Measurements from ENCODE around the gene TMEM259.

The TMEM259 gene

GRCh38 chr19:1062387-1063029 is 41.6 kb upstream of the TMEM259 start:
- DNase-seq, result no peak
- peaks cover 24% of the 10 kb centered on the region for H3K4me1 Mint-ChIP-seq
- H3K4me3 Mint-ChIP-seq, result no peak overlapping the region
- H3K36me3 Mint-ChIP-seq (ENCODE audit: low read depth), result peaks cover under 1% of the 10 kb centered on the region
- no peak for ATAC-seq
- H3K27me3 Mint-ChIP-seq, result no peaks in the 10 kb centered on the region
- no peak overlapping the region for H3K27ac Mint-ChIP-seq
- peaks cover under 1% of the 10 kb centered on the region for H3K9me3 Mint-ChIP-seq

- Mint-ChIP-seq H3K4me3 (no peak overlapping the region), H3K4me1 (peaks cover 27% of the 10 kb centered on the region)
- DNase-seq, result no peak
Measured at GRCh38 chr19:1061987-1062386, 41.1 kb upstream of the TMEM259 start.

GRCh38 chr19:1060689-1061088 is 39.8 kb upstream of the TMEM259 start:
- H3K4me3 Mint-ChIP-seq, result no peak overlapping the region
- H3K9me3 Mint-ChIP-seq, result peaks cover 4% of the 10 kb centered on the region
- DNase-seq (no peak), ATAC-seq (no peak)
- no peak overlapping the region for H3K27ac Mint-ChIP-seq
- peaks cover 15% of the 10 kb centered on the region for H3K36me3 Mint-ChIP-seq (ENCODE audit: low read depth)
- no peaks in the 10 kb centered on the region for H3K27me3 Mint-ChIP-seq
- H3K4me1 Mint-ChIP-seq, result peaks cover 20% of the 10 kb centered on the region

More at GRCh38 chr19:1061987-1062386, 41.1 kb upstream of the TMEM259 start:
- no peak for ATAC-seq
- Mint-ChIP-seq H3K36me3 (ENCODE audit: low read depth) (peaks cover 5% of the 10 kb centered on the region), H3K27ac (no peak overlapping the region), H3K27me3 (no peaks in the 10 kb centered on the region), H3K9me3 (peaks cover 4% of the 10 kb centered on the region)

- DNase-seq (no peak), ATAC-seq (no peak)
- peaks cover 4% of the 10 kb centered on the region for H3K9me3 Mint-ChIP-seq
- peaks cover 15% of the 10 kb centered on the region for H3K36me3 Mint-ChIP-seq (ENCODE audit: low read depth)
- H3K27me3 Mint-ChIP-seq, result no peaks in the 10 kb centered on the region
- no peak overlapping the region for H3K4me3 Mint-ChIP-seq
- H3K27ac Mint-ChIP-seq, result no peak overlapping the region
- peaks cover 11% of the 10 kb centered on the region for H3K4me1 Mint-ChIP-seq
Measured at GRCh38 chr19:1058112-1058511, 37.2 kb upstream of the TMEM259 start.

GRCh38 chr19:1057176-1057855 is 36.4 kb upstream of the TMEM259 start:
- no peak overlapping the region for H3K4me3 Mint-ChIP-seq
- DNase-seq (no peak), ATAC-seq (peak; percentile 62)
- H3K27me3 Mint-ChIP-seq, result no peaks in the 10 kb centered on the region
- no peak overlapping the region for H3K27ac Mint-ChIP-seq
- H3K4me1 Mint-ChIP-seq, result peaks cover 11% of the 10 kb centered on the region
- H3K36me3 Mint-ChIP-seq (ENCODE audit: low read depth), result peaks cover 15% of the 10 kb centered on the region
- peaks cover 4% of the 10 kb centered on the region for H3K9me3 Mint-ChIP-seq

- Mint-ChIP-seq H3K9me3 (peaks cover 4% of the 10 kb centered on the region), H3K4me3 (no peak overlapping the region), H3K27me3 (no peaks in the 10 kb centered on the region), H3K36me3 (ENCODE audit: low read depth) (peaks cover 15% of the 10 kb centered on the region), H3K4me1 (peaks cover 14% of the 10 kb centered on the region), H3K27ac (no peak overlapping the region)
- ATAC-seq (no peak), DNase-seq (no peak)
Measured at GRCh38 chr19:1055886-1056620, 35.1 kb upstream of the TMEM259 start.

GRCh38 chr19:1055028-1055425 is 34.1 kb upstream of the TMEM259 start:
- ATAC-seq, result no peak
- no peak for DNase-seq
- Mint-ChIP-seq H3K9me3 (peaks cover 4% of the 10 kb centered on the region), H3K4me3 (no peak overlapping the region), H3K27me3 (no peaks in the 10 kb centered on the region), H3K27ac (no peak overlapping the region), H3K4me1 (peaks cover 14% of the 10 kb centered on the region), H3K36me3 (ENCODE audit: low read depth) (peaks cover 15% of the 10 kb centered on the region)

GRCh38 chr19:1054102-1055027 is 33.4 kb upstream of the TMEM259 start:
- peaks cover 4% of the 10 kb centered on the region for H3K9me3 Mint-ChIP-seq
- ATAC-seq (no peak), DNase-seq (no peak)
- no peak overlapping the region for H3K27ac Mint-ChIP-seq
- H3K4me1 Mint-ChIP-seq, result peaks cover 14% of the 10 kb centered on the region
- no peak overlapping the region for H3K4me3 Mint-ChIP-seq
- no peaks in the 10 kb centered on the region for H3K27me3 Mint-ChIP-seq
- H3K36me3 Mint-ChIP-seq (ENCODE audit: low read depth), result peaks cover 15% of the 10 kb centered on the region

- peaks cover 15% of the 10 kb centered on the region for H3K36me3 Mint-ChIP-seq (ENCODE audit: low read depth)
- no peak for ATAC-seq
- no peak for DNase-seq
- H3K9me3 Mint-ChIP-seq, result peaks cover 4% of the 10 kb centered on the region
- no peaks in the 10 kb centered on the region for H3K27me3 Mint-ChIP-seq
- H3K27ac Mint-ChIP-seq, result no peak overlapping the region
- no peak overlapping the region for H3K4me3 Mint-ChIP-seq
- H3K4me1 Mint-ChIP-seq, result peaks cover 14% of the 10 kb centered on the region
Measured at GRCh38 chr19:1053176-1054101, 32.5 kb upstream of the TMEM259 start.

GRCh38 chr19:1052349-1052975 is 31.5 kb upstream of the TMEM259 start:
- no peaks in the 10 kb centered on the region for H3K27me3 Mint-ChIP-seq
- H3K27ac Mint-ChIP-seq, result no peak overlapping the region
- DNase-seq (no peak), ATAC-seq (no peak)
- peaks cover 3% of the 10 kb centered on the region for H3K9me3 Mint-ChIP-seq
- peaks cover 6% of the 10 kb centered on the region for H3K4me1 Mint-ChIP-seq
- H3K4me3 Mint-ChIP-seq, result no peak overlapping the region
- H3K36me3 Mint-ChIP-seq (ENCODE audit: low read depth), result peaks cover 14% of the 10 kb centered on the region

- H3K27ac Mint-ChIP-seq, result no peak overlapping the region
Measured at GRCh38 chr19:1051791-1052190, 30.9 kb upstream of the TMEM259 start.

GRCh38 chr19:1050989-1051788 is 30.3 kb upstream of the TMEM259 start:
- Mint-ChIP-seq H3K27ac (no peak overlapping the region), H3K9me3 (no peaks in the 10 kb centered on the region), H3K4me1 (peaks cover 2% of the 10 kb centered on the region), H3K4me3 (no peak overlapping the region), H3K27me3 (no peaks in the 10 kb centered on the region), H3K36me3 (ENCODE audit: low read depth) (peaks cover 3% of the 10 kb centered on the region)
- ATAC-seq, result no peak
- DNase-seq, result no peak

More at GRCh38 chr19:1051791-1052190, 30.9 kb upstream of the TMEM259 start:
- DNase-seq (no peak), ATAC-seq (no peak)
- H3K4me3 Mint-ChIP-seq, result no peak overlapping the region
- H3K36me3 Mint-ChIP-seq (ENCODE audit: low read depth), result peaks cover 9% of the 10 kb centered on the region
- H3K27me3 Mint-ChIP-seq, result no peaks in the 10 kb centered on the region
- H3K4me1 Mint-ChIP-seq, result peaks cover 2% of the 10 kb centered on the region
- H3K9me3 Mint-ChIP-seq, result no peaks in the 10 kb centered on the region

All from activated naive CD8-positive, alpha-beta T cell treated with anti-CD3 and anti-CD28 coated beads, Interleukin-2, amount 50 U/mL, for 24 hours (primary cell).